Neutrophil (primary cell): ENCODE measurements around the gene HRH1.

Experiments
- H3K27ac ChIP-seq: fragments of 200-600 bp; sonication (generic); 2 replicates; pipeline ENCODE4 v1.5.1; 2016; ENCODE audit warnings: mild to moderate bottlenecking, moderate library complexity
- H3K27me3 ChIP-seq: fragments of 200-600 bp; sonication (generic); 2 replicates; pipeline ENCODE4 v1.6.0; 2016; ENCODE audit warnings: mild to moderate bottlenecking
- H3K36me3 ChIP-seq: fragments of 200-600 bp; sonication (generic); 2 replicates; pipeline ENCODE4 v1.5.1; 2017
- H3K4me1 ChIP-seq, 2 experiments: fragments of 200-600 bp in 1 of 2; sonication (generic) in 1 of 2; 1 replicate in 1 of 2; 2 replicates in 1 of 2; pipeline versions ENCODE4 v1.5.1 to v1.6.1; 2013 to 2016; ENCODE audit warnings: low read depth in 1 of 2, low read length in 1 of 2, mild to moderate bottlenecking in 1 of 2, moderate library complexity in 1 of 2; ENCODE audit not compliant: control insufficient read depth in 1 of 2, insufficient read depth in 1 of 2
- H3K4me3 ChIP-seq, 2 experiments: fragments of 200-600 bp in 1 of 2; sonication (generic) in 1 of 2; 1 replicate in 1 of 2; 2 replicates in 1 of 2; pipeline ENCODE4 v1.5.1; 2013 to 2016; ENCODE audit warnings: low read depth in 1 of 2, low read length in 1 of 2, mild to moderate bottlenecking in 1 of 2, moderate library complexity in 1 of 2
- H3K9me3 ChIP-seq: fragments of 200-600 bp; sonication (generic); 2 replicates; pipeline ENCODE4 v1.5.1; 2016
- CTCF ChIP-seq: fragments of 200-600 bp; sonication (generic); IDR thresholded peaks from 2 replicates; pipeline ENCODE4 v1.5.1; 2016; ENCODE audit warnings: antibody characterized with exemption

HRH1 gene

GRCh38 chr3:11307830-11308432 lies 153.6 kb downstream of the HRH1 start:
- Histone ChIP-seq H3K36me3 (peaks cover 93% of the 10 kb centered on the region), H3K27me3 (no peaks in the 10 kb centered on the region), H3K27ac (peak overlapping the region; percentile 77), H3K9me3 (no peaks in the 10 kb centered on the region), H3K4me1 (peaks cover 15 to 21% of the 10 kb centered on the region in 2 experiments), H3K4me3 (no peak overlapping the region)
- no peak for TF ChIP-seq CTCF

GRCh38 chr3:11310258-11310657 lies 156.0 kb downstream of the HRH1 start:
- no peak overlapping the region for H3K4me3 ChIP-seq

GRCh38 chr3:11312166-11312565 lies 157.9 kb downstream of the HRH1 start:
- H3K36me3 ChIP-seq: peaks cover 100% of the 10 kb centered on the region
- no peaks in the 10 kb centered on the region for H3K9me3 ChIP-seq

More at GRCh38 chr3:11310258-11310657, 156.0 kb downstream of the HRH1 start:
- H3K36me3 ChIP-seq: peaks cover 98% of the 10 kb centered on the region
- no peak for TF ChIP-seq CTCF
- H3K27me3 ChIP-seq: no peaks in the 10 kb centered on the region
- H3K9me3 ChIP-seq: no peaks in the 10 kb centered on the region
- no peak overlapping the region for H3K27ac ChIP-seq
- peaks cover 6 to 7% of the 10 kb centered on the region in 2 experiments for H3K4me1 ChIP-seq

More at GRCh38 chr3:11312166-11312565, 157.9 kb downstream of the HRH1 start:
- Histone ChIP-seq H3K4me1 (no peaks in the 10 kb centered on the region), H3K27me3 (no peaks in the 10 kb centered on the region), H3K27ac (no peak overlapping the region), H3K4me3 (no peak overlapping the region)
- TF ChIP-seq CTCF: no peak
